NCI-H524 (cell line): ENCODE results near the gene CORO7.

Experiments used
- DNase-seq, 2 experiments: peaks; one replicate each; lab custom pipeline; 2025; lab: John Stamatoyannopoulos, UW

The CORO7 gene

GRCh38 chr16:4321286-4322120, 94.9 kb downstream of the CORO7 start:
- DNase-seq, result no peak

GRCh38 chr16:4320571-4321137, 95.7 kb downstream of the CORO7 start:
- DNase-seq, result no peak

- DNase-seq, result no peak
Observed at GRCh38 chr16:4319454-4320421, 96.7 kb downstream of the CORO7 start.

- no peak for DNase-seq
Observed at GRCh38 chr16:4318967-4319366, 97.4 kb downstream of the CORO7 start.

GRCh38 chr16:4318451-4318910, 97.9 kb downstream of the CORO7 start:
- DNase-seq, result no peak

GRCh38 chr16:4317532-4318450, 98.6 kb downstream of the CORO7 start:
- no peak for DNase-seq

- peak in 1 of 2 experiments; percentile 38 for DNase-seq
Observed at GRCh38 chr16:4316864-4317531, 99.4 kb downstream of the CORO7 start.

- DNase-seq, result peak in 1 of 2 experiments; percentile 39
Observed at GRCh38 chr16:4316108-4316863, 100.1 kb downstream of the CORO7 start.

GRCh38 chr16:4315186-4316107, 100.9 kb downstream of the CORO7 start, which contains the start of gene GLIS2:
Gene GLIS2, plus strand, starts transcription at chr16:4316067. Its CDS starts 16,214 bp downstream, at chr16:4332281.
- peak; percentile 44 to 68 for DNase-seq

- DNase-seq, result peak in 1 of 2 experiments; percentile 68
Observed at GRCh38 chr16:4314532-4315185, 101.7 kb downstream of the CORO7 start.

- DNase-seq, result no peak
Observed at GRCh38 chr16:4313563-4314531, 102.5 kb downstream of the CORO7 start.

GRCh38 chr16:4309833-4310266, 106.5 kb downstream of the CORO7 start:
- peak in 1 of 2 experiments; percentile 58 for DNase-seq

GRCh38 chr16:4309102-4309832, 107.1 kb downstream of the CORO7 start:
- no peak for DNase-seq

GRCh38 chr16:4307215-4308037, 109.0 kb downstream of the CORO7 start:
- DNase-seq, result peak; percentile 65 to 82
